Measurements from ENCODE around the gene DTX2.
"Not testable (repeated sequence)": the region's sequence is repeated elsewhere in the genome, so short reads cannot be mapped to it uniquely, and the experiment has no call there.

The DTX2 gene

DNA sequence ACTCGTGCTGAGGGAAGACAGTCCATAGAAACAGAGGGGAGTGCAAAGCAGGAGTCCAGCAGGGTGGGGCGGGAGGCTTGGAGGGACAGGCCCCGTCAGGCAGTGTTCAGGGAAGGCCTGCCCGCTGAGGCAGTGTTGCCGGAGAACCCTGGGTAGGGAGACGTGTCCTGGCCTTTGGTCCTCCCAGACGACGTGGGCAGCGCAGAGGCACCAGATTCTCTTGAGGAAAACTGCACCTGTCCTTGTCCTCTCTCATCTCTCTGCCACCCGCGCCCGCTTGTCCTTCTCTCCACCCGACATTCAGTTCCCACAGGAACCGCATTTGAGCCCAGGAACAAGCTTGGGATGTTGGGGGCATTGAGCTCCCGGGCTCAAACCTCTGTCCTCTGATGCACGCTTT is 34.2 kb downstream of the DTX2 start:
- not testable (repeated sequence) for DNase-seq

GRCh38 chr7:76497918-76498582 is 36.5 kb downstream of the DTX2 start:
- DNase-seq, result not testable (repeated sequence)

DNA sequence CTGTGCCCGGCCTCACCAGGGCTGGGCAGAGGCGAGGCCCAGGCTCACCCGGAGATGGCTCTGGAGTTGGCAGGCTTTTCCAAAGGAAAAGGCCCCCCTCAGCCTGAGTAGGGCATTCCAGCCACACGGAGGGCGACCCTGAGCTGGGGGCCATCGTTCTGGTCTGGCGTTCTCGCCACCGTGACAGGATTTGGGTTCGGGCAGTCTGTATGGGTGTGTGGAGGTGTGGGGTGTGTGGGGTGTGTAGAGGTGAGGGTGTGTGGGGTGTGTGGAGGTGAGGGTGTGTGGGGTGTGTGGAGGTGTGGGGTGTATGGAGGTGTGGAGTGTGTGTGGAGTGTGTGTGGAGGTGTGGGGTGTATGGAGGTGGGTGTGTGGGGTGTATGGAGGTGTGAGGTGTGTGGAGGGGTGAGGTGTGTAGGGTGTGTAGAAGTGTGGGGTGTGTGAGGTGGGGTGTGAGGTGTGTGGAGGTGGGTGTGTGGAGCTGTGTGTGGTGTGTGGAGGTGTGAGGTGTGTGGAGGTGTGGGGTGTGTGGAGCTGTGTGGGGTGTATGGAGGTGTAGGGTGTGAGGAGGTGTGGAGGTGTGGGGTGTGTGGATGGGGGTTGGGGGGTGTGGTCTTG is 37.2 kb downstream of the DTX2 start:
- not testable (repeated sequence) for DNase-seq

DNA sequence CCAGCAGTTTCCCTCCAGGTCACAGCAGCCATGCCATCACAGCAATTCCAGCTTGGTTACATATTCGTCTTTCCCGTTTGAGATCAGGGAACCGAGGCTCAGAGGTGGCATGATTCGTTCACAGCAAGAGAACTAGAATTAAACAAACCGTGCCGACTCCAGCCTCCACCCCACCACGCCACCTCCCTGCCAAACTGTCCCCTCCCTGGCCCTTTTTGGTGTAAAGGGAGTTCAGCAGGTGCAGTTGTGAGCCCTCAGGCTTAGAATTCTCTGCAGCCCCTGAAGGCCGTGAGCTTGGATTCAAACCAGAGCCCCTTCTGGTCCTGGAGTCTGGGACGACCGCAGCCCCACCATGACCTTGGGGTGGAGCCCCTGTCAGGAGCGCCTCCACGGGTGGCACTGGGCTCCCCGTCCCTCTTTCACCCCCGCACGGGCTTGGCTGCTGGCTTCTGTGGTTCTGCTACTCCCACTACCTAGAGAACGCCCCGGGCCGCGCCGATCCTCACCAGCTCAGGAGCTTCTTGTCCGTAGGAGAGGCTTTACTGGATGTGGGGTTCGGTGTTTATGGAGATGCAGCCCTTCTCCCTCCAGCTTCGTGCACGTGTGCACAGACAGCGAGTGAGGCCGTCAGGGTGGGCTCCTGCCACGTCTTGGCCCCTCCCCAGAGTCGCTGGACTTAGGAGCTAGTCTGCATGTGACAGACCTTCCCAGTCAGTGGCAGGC is 37.9 kb downstream of the DTX2 start:
- not testable (repeated sequence) for DNase-seq

- not testable (repeated sequence) for DNase-seq
These were observed 38.4 kb downstream of the DTX2 start for GRCh38 chr7:76499924-76500241.

- not testable (repeated sequence) for DNase-seq
These were observed 40.7 kb downstream of the DTX2 start for GRCh38 chr7:76502224-76502623.

DNA sequence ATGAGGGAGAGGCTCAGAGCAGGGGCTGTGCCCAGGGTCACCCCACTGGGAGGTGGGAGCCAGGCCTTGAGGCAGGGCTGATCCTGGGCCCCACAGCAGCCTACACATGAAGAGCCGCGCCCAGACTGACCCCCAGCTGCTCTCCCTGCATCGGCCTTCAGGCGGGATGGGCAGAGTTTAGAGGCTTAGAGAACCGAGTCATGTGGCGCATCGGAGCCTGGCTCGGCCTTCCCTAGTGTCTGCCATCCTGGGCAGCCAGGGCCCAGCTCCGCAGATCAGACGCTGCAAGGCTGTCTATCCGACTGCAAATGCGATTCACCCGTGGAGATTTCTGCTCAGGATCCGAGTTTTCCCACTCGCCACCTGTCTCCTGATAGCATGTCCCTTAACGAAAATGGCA is 41.3 kb downstream of the DTX2 start:
- DNase-seq, result not testable (repeated sequence)

- not testable (repeated sequence) for DNase-seq
These were observed 41.7 kb downstream of the DTX2 start for GRCh38 chr7:76503244-76503643.

DNA sequence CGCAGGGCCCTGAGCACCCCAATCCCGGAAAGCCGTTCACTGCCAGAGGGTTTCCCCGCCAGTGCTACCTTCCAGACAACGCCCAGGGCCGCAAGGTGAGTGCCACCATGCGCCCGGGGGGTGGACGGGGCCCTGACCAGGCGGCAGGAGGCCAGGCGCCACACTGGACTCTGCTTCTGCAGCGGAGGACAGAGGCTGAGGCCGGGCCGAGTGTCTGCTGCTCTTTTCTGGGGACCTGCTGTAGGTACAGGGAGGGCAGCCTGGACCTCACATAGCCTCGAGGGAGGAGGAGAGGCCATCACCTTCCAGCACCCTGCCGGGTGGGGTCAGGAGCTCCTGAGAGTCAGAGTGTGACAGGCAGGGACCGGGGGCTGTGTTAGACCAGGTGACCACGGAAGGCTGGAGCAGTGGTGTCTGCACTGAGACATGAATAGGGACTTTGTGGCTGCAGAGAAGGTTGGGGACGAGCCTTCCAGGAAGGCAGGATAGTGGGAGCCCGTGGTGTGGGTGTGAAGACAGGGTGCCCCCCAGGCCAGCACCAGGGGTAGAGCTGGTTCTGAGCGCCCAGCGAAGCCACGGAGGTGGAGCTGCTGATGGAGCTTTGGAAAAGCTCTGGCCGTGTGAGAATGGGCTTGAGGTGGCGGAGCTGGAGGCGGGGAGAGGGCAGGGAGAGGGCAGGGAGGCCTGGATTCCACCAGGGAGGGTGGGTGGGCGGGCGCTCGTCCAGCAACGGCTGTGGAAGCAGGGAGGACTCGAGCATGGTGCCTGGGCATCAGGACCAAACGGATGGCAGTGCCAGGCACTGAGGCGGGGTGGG is 43.0 kb downstream of the DTX2 start:
- not testable (repeated sequence) for DNase-seq

GRCh38 chr7:76505168-76506080 is 43.9 kb downstream of the DTX2 start:
- no peak for DNase-seq

GRCh38 chr7:76506081-76506440 is 44.6 kb downstream of the DTX2 start:
- DNase-seq, result no peak

DNA sequence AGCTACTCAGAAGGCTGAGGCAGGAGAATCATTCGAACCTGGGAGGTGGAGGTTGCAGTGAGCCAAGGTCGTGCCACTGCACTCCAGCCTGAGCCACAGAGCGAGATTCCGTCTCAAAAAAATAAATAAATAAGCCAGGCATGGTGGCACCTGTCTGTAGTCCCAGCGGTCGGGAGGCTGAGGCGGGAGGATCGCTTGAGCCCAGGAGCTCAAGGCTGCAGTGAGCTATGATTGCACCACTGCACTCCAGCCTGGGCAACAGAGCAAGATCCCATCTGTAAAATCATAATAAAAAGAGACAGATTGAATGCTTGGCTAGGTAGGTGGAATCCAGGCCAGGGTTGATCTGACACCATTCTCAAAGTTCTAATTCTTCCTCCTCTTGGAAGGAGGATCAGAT is 45.1 kb downstream of the DTX2 start:
- DNase-seq, result not testable (repeated sequence)

DNA sequence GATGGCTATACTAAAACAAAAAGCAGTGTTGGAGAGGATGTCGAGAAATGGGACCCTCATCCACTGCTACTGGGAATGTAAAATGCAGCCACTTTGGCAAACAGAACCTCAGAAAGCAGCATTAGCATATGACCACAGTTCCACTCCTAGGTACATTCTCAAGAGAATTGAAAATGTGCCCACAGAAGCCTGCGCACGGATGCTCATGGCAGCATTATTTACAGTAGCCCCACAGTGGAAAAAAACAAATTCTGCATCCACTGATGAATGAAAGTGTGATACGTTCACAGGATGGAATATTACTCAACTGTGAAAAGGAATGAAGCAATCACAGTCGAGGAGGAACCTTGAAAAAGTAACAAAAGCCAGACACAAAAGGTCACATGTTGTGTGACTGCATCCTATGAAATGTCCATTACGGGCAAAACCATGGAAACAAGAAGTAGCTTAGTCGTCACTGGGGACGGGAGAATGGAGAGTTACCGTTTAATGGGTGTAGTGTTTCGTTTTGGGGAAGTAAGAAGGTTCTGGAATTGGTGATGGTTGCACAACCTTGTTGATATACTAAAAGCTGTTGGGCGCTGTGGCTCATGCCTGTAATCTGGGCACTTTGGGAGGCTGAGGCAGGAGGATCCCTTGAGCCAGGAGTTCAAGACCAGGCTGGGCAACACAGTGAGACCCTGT is 46.4 kb downstream of the DTX2 start:
- DNase-seq, result no peak

- no peak for DNase-seq
These were observed 48.7 kb downstream of the DTX2 start, which contains the start of gene UPK3B for GRCh38 chr7:76509931-76510877. Gene UPK3B (plus strand): TSS chr7:76510552. CDS start chr7:76510653, 101 bp downstream.

- not testable (repeated sequence) for DNase-seq
These were observed 49.8 kb downstream of the DTX2 start for GRCh38 chr7:76511200-76511910.

- not testable (repeated sequence) for DNase-seq
These were observed 50.7 kb downstream of the DTX2 start for GRCh38 chr7:76511911-76512885.

GRCh38 chr7:76512941-76513816 is 51.7 kb downstream of the DTX2 start:
- DNase-seq, result no peak
